GM19463 (cell line): Measurements from ENCODE around the gene SMAD5.

ENCODE experiments used
- ATAC-seq: cut with Tn5 transposase; IDR thresholded peaks from one replicate; pipeline ENCODE4 v1.9.1; 2021; ENCODE audit warnings: mild to moderate bottlenecking, moderate library complexity; ENCODE audit not compliant: unreplicated experiment

SMAD5 gene

GRCh38 chr5:136193322-136193935, 60.8 kb downstream of the SMAD5 start:
- ATAC-seq, result no peak

GRCh38 chr5:136194576-136194975, 61.9 kb downstream of the SMAD5 start:
- no peak for ATAC-seq

GRCh38 chr5:136195971-136196820, 63.6 kb downstream of the SMAD5 start:
- ATAC-seq, result no peak

- no peak for ATAC-seq
Observed at GRCh38 chr5:136197462-136198142, 65.0 kb downstream of the SMAD5 start.

GRCh38 chr5:136198453-136198852, 65.8 kb downstream of the SMAD5 start:
- no peak for ATAC-seq

- no peak for ATAC-seq
Observed at GRCh38 chr5:136199408-136199807, 66.8 kb downstream of the SMAD5 start.

- no peak for ATAC-seq
Observed at GRCh38 chr5:136200130-136200529, 67.5 kb downstream of the SMAD5 start.

GRCh38 chr5:136200761-136201160, 68.1 kb downstream of the SMAD5 start:
- no peak for ATAC-seq

- no peak for ATAC-seq
Observed at GRCh38 chr5:136201870-136202269, 69.2 kb downstream of the SMAD5 start.

- no peak for ATAC-seq
Observed at GRCh38 chr5:136202469-136203205, 70.0 kb downstream of the SMAD5 start.

- no peak for ATAC-seq
Observed at GRCh38 chr5:136203303-136203922, 70.8 kb downstream of the SMAD5 start.

GRCh38 chr5:136205061-136205702, 72.5 kb downstream of the SMAD5 start:
- no peak for ATAC-seq

- ATAC-seq, result no peak
Observed at GRCh38 chr5:136205941-136206340, 73.3 kb downstream of the SMAD5 start.

- no peak for ATAC-seq
Observed at GRCh38 chr5:136206361-136206760, 73.7 kb downstream of the SMAD5 start.

GRCh38 chr5:136207631-136208030, 75.0 kb downstream of the SMAD5 start:
- no peak for ATAC-seq

GRCh38 chr5:136208916-136209315, 76.3 kb downstream of the SMAD5 start:
- no peak for ATAC-seq

GRCh38 chr5:136209346-136209910, 76.8 kb downstream of the SMAD5 start:
- ATAC-seq, result no peak

- ATAC-seq, result no peak
Observed at GRCh38 chr5:136210259-136210658, 77.6 kb downstream of the SMAD5 start.

GRCh38 chr5:136211282-136212040, 78.8 kb downstream of the SMAD5 start:
- no peak for ATAC-seq
